K562 (cell line): ENCODE measurements around the gene INPPL1. TPM values are rescaled to one million over a fixed set of nuclear protein-coding genes. Genes with fewer than 3 reads are reported as not detected.

Source experiments
- BHLHE40 ChIP-seq: IDR thresholded peaks from 2 replicates; pipeline ENCODE4 v1.6.1; 2011; ENCODE audit warnings: low read length, improper control_type of control experiment
- CHD1 ChIP-seq: fragments of 200-600 bp; sonication (generic); IDR thresholded peaks from one replicate; pipeline ENCODE4 v1.6.1; 2012; ENCODE audit warnings: mild to moderate bottlenecking, moderate library complexity, low read length, inconsistent platforms
- DPF2 ChIP-seq: fragments of 450-650 bp; IDR thresholded peaks from 2 replicates; pipeline ENCODE4 v1.6.1; 2016
- EP300 ChIP-seq: IDR thresholded peaks from 2 replicates; pipeline ENCODE4 v1.6.1; 2012; ENCODE audit warnings: low read length, improper control_type of control experiment
- FOXJ2 ChIP-seq: fragments of 200-800 bp; sonication (Bioruptor generic); IDR thresholded peaks from 2 replicates; pipeline ENCODE4 v1.6.1; 2016; ENCODE audit warnings: missing genetic modification characterization, missing compliant biosample characterization
- GABPA ChIP-seq: fragments of 200-800 bp; sonication (Bioruptor generic); conservative IDR thresholded peaks from 2 replicates; pipeline ENCODE4 v1.6.1; 2016; ENCODE audit warnings: low read depth, missing genetic modification characterization, missing compliant biosample characterization
- HNRNPK ChIP-seq: fragments of 200-400 bp; formaldehyde crosslinking; IDR thresholded peaks from one replicate; pipeline ENCODE4 v1.6.1; 2018; ENCODE audit warnings: mild to moderate bottlenecking, low read depth, low read length; ENCODE audit not compliant: poor library complexity, severe bottlenecking
- KAT7 ChIP-seq: sonication (generic); formaldehyde crosslinking; IDR thresholded peaks from 2 replicates; pipeline ENCODE4 v1.8.0; 2022; ENCODE audit warnings: missing genetic modification reagents, mild to moderate bottlenecking, borderline replicate concordance
- MTA1 ChIP-seq: fragments of 450-650 bp; IDR thresholded peaks from 2 replicates; pipeline ENCODE4 v1.6.1; 2017; ENCODE audit warnings: borderline replicate concordance
- NBN ChIP-seq: fragments of 450-650 bp; IDR thresholded peaks from 2 replicates; pipeline ENCODE4 v1.6.1; 2016; ENCODE audit warnings: low read depth, mild to moderate bottlenecking
- POLR3A ChIP-seq: IDR thresholded peaks from 2 replicates; pipeline ENCODE4 v1.6.1; 2011; ENCODE audit warnings: borderline replicate concordance, mild to moderate bottlenecking, moderate library complexity; ENCODE audit not compliant: insufficient read length, insufficient read depth; ENCODE audit errors: extremely low read depth
- PTRF ChIP-seq: fragments of 450-650 bp; IDR thresholded peaks from 2 replicates; pipeline ENCODE4 v1.6.1; 2016; ENCODE audit warnings: mild to moderate bottlenecking, missing genetic modification characterization, missing compliant biosample characterization
- SETDB1 ChIP-seq: IDR thresholded peaks from one replicate; pipeline ENCODE4 v1.6.1; 2012; ENCODE audit warnings: low read length, control low read depth, inconsistent platforms
- SMARCA5 ChIP-seq: fragments of 450-650 bp; IDR thresholded peaks from 2 replicates; pipeline ENCODE4 v1.6.1; 2016
- TAF9B ChIP-seq: fragments of 450-650 bp; IDR thresholded peaks from 2 replicates; pipeline ENCODE4 v1.6.1; 2018; ENCODE audit warnings: mild to moderate bottlenecking; ENCODE audit not compliant: partially characterized antibody
- ZNF699 ChIP-seq: fragments of 250-450 bp; sonication (Bioruptor Pico); IDR thresholded peaks from 2 replicates; pipeline ENCODE4 v1.8.0; 2021; ENCODE audit warnings: mild to moderate bottlenecking, moderate library complexity; ENCODE audit not compliant: insufficient replicate concordance
- polyA plus RNA-seq, 8 experiments: library from polyadenylated mRNA; depleted of rRNA in 4 of 8; stranded (reverse) in 5 of 8; unstranded in 3 of 8; fragments of >200 nt; fragmentation: Nextera tagmentation in 2 of 8; fragmentation: Illumina TruSeq in 1 of 8; extraction: Ambion mirVana in 2 of 8; extraction: Trizol in 1 of 8; gene quantifications; 2 replicates each; pipeline versions ENCODE4 v1.2.1 to v1.2.3, GENCODE V29; 2011 to 2014; ENCODE audit warnings: inconsistent platforms in 1 of 8, missing spikeins in 1 of 8
- total RNA-seq, 7 experiments: library from RNA; depleted of rRNA in 6 of 7; stranded (reverse); fragments of >200 nt in 6 of 7; fragmentation: Illumina TruSeq in 2 of 7; extraction: Trizol in 2 of 7; gene quantifications; 2 replicates each; pipeline versions ENCODE4 v1.2.1 to v1.2.3, GENCODE V29; 2011 to 2021; ENCODE audit warnings: low replicate concordance in 1 of 7
- TF ChIP-seq, protein P1 (sequence below), 2 experiments: IDR thresholded peaks in 1 of 2; conservative IDR thresholded peaks in 1 of 2; 2 replicates each; pipeline ENCODE4 v1.6.1; 2016; ENCODE audit warnings: low read depth in 2 of 2, mild to moderate bottlenecking in 1 of 2, missing compliant biosample characterization in 1 of 2, missing genetic modification characterization in 1 of 2, moderate library complexity in 1 of 2
- TF ChIP-seq, protein P2 (sequence below): fragments of 450-650 bp; IDR thresholded peaks from 2 replicates; pipeline ENCODE4 v1.6.1; 2016; ENCODE audit warnings: low read depth, mild to moderate bottlenecking, moderate library complexity
- TF ChIP-seq, protein P3 (sequence below): sonication (generic); formaldehyde crosslinking; IDR thresholded peaks from 2 replicates; pipeline ENCODE4 v1.8.0; 2022; ENCODE audit warnings: missing genetic modification reagents, mild to moderate bottlenecking, moderate library complexity, borderline replicate concordance
- TF ChIP-seq, protein P4 (sequence below): fragments of 450-650 bp; IDR thresholded peaks from 2 replicates; pipeline ENCODE4 v1.7.1; 2018; ENCODE audit warnings: mild to moderate bottlenecking, low read depth; ENCODE audit not compliant: partially characterized antibody

The INPPL1 gene
- total and polyA plus RNA-seq, 9 of the 15 experiments (the other 6 are each of a cell fraction or from before 2014, with no cell fraction given), result 0.55 to 137 (median 61.6) TPM

DNA sequence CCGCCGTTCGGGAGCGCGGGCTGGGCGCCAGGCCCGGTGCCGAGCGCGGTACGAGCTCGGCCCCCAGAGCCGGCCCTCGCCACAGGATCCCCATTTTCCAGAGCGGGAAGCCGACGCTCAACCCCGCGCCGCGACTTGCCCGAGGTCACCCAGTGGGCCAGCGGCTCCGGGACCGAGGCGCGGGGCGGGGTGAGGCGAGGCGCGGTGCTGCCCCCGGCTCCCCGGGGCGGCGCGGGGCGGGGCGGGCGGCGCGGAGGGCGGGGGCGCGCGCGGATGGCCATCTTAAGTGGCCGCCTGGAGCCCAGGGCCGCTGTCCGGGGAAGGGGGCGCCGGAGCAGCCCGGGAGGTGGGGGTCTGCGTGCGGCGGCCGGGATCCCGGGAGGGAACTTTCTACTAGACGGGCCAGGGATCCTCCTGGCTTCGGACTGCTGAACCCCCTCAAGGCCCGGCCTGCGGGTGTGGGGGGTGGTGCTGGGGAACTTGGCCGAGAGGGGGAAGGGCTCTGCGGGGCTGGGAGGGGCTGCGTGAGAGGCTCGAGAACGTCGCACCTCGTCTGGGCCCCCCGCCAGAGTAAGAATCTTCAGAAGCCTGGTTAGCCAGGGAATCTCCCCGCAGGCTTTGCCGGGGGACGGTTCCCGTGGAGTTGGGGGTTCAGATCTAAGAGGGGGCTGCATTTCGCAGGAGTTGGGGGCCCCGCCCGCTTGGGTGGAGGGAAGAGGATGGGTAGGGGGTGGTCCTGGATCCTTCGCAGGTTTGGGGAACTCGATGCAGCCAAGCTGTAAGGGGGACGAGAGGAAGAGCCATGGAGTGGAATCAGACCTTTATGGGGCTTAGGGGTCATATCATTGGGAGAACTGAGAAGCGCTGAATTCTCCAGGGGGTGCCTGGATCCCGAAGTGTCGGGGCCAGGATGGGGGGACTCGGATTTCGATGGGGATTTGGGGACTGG is 678 bp upstream of the INPPL1 start (continued):
- TF ChIP-seq POLR3A (no peak), SETDB1 (no peak), KAT7 (CRISPR knock-in tag) (no peak), PTRF (no peak), DPF2 (no peak; the same call in 1 of the 2 replicates), SMARCA5 (no peak), FOXJ2 (tag) (no peak), TAF9B (no peak), CHD1 (peak; percentile 80), GABPA (tag) (no peak; the same call in none of the 2 replicates), NBN (no peak), HNRNPK (no peak), EP300 (no peak), ZNF699 (CRISPR knock-in tag) (no peak), MTA1 (no peak), BHLHE40 (no peak)
- TF ChIP-seq, protein P1, sequence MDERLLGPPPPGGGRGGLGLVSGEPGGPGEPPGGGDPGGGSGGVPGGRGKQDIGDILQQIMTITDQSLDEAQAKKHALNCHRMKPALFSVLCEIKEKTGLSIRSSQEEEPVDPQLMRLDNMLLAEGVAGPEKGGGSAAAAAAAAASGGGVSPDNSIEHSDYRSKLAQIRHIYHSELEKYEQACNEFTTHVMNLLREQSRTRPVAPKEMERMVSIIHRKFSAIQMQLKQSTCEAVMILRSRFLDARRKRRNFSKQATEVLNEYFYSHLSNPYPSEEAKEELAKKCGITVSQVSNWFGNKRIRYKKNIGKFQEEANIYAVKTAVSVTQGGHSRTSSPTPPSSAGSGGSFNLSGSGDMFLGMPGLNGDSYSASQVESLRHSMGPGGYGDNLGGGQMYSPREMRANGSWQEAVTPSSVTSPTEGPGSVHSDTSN (CRISPR knock-in tag; IDR thresholded peaks at IDR 0.05; ENCODE audit: low read depth), result no peak
- TF ChIP-seq, protein P1 (tag; conservative IDR thresholded peaks at IDR 0.05; ENCODE audit: low read depth), result no peak
- TF ChIP-seq, protein P2, sequence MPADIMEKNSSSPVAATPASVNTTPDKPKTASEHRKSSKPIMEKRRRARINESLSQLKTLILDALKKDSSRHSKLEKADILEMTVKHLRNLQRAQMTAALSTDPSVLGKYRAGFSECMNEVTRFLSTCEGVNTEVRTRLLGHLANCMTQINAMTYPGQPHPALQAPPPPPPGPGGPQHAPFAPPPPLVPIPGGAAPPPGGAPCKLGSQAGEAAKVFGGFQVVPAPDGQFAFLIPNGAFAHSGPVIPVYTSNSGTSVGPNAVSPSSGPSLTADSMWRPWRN, result no peak
- TF ChIP-seq, protein P3, sequence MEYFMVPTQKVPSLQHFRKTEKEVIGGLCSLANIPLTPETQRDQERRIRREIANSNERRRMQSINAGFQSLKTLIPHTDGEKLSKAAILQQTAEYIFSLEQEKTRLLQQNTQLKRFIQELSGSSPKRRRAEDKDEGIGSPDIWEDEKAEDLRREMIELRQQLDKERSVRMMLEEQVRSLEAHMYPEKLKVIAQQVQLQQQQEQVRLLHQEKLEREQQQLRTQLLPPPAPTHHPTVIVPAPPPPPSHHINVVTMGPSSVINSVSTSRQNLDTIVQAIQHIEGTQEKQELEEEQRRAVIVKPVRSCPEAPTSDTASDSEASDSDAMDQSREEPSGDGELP (CRISPR knock-in tag), result no peak
- TF ChIP-seq, protein P4, sequence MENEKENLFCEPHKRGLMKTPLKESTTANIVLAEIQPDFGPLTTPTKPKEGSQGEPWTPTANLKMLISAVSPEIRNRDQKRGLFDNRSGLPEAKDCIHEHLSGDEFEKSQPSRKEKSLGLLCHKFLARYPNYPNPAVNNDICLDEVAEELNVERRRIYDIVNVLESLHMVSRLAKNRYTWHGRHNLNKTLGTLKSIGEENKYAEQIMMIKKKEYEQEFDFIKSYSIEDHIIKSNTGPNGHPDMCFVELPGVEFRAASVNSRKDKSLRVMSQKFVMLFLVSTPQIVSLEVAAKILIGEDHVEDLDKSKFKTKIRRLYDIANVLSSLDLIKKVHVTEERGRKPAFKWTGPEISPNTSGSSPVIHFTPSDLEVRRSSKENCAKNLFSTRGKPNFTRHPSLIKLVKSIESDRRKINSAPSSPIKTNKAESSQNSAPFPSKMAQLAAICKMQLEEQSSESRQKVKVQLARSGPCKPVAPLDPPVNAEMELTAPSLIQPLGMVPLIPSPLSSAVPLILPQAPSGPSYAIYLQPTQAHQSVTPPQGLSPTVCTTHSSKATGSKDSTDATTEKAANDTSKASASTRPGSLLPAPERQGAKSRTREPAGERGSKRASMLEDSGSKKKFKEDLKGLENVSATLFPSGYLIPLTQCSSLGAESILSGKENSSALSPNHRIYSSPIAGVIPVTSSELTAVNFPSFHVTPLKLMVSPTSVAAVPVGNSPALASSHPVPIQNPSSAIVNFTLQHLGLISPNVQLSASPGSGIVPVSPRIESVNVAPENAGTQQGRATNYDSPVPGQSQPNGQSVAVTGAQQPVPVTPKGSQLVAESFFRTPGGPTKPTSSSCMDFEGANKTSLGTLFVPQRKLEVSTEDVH, result no peak
